Ascending aorta (tissue), 2 donors: ENCODE measurements around the gene SLC31A1. TPM values are rescaled to one million over a fixed set of nuclear protein-coding genes. Genes with fewer than 3 reads are reported as not detected.

Experiments
- DNase-seq, 2 donors: peaks; one replicate each; pipeline ENCODE4 v3.0.0-alpha.2; 2019; ENCODE audit warnings: low spot score in 2 of 2
- H3K27ac ChIP-seq, 2 donors: fragments of 200-600 bp; sonication (generic); one replicate each; pipeline ENCODE4 v1.5.1; 2016 to 2017; ENCODE audit warnings: mild to moderate bottlenecking in 1 of 2
- H3K27me3 ChIP-seq: fragments of 200-600 bp; sonication (generic); one replicate; pipeline ENCODE4 v1.5.1; 2017
- H3K36me3 ChIP-seq, 2 donors: fragments of 200-600 bp; sonication (generic); one replicate each; pipeline ENCODE4 v1.5.1; 2016
- H3K4me1 ChIP-seq, 2 donors: fragments of 200-600 bp; sonication (generic); one replicate each; pipeline ENCODE4 v1.5.1; 2016 to 2017; ENCODE audit warnings: mild to moderate bottlenecking in 1 of 2
- H3K4me3 ChIP-seq, 2 donors: fragments of 200-600 bp; sonication (generic); one replicate each; pipeline ENCODE4 v1.5.1; 2016 to 2017; ENCODE audit warnings: mild to moderate bottlenecking in 1 of 2
- H3K9me3 ChIP-seq, 2 donors: fragments of 200-600 bp; sonication (generic); one replicate each; pipeline ENCODE4 v1.5.1; 2016
- intact Hi-C: fragments of 100-400 bp; cut with DNase I; formaldehyde crosslinking; loops from one replicate; pipeline ENCODE4 v1.15.1; 2023
- total RNA-seq: library from RNA; depleted of rRNA; stranded (reverse); fragments of >200 nt; gene quantifications from one replicate; pipeline ENCODE4 v1.1.0, GENCODE V29; 2016
- TF ChIP-seq, protein P1 (sequence below), 3 experiments: fragments of 200-600 bp in 2 of 3; fragments of 450-650 bp in 1 of 3; sonication (generic) in 2 of 3; IDR thresholded peaks; one replicate each; pipeline ENCODE4 v1.5.1; 2016 to 2019; ENCODE audit warnings: antibody characterized with exemption in 3 of 3, mild to moderate bottlenecking in 1 of 3, moderate library complexity in 1 of 3

SLC31A1 gene
- total RNA-seq, 1 donor from 2014 or later: 3.7 TPM

DNA sequence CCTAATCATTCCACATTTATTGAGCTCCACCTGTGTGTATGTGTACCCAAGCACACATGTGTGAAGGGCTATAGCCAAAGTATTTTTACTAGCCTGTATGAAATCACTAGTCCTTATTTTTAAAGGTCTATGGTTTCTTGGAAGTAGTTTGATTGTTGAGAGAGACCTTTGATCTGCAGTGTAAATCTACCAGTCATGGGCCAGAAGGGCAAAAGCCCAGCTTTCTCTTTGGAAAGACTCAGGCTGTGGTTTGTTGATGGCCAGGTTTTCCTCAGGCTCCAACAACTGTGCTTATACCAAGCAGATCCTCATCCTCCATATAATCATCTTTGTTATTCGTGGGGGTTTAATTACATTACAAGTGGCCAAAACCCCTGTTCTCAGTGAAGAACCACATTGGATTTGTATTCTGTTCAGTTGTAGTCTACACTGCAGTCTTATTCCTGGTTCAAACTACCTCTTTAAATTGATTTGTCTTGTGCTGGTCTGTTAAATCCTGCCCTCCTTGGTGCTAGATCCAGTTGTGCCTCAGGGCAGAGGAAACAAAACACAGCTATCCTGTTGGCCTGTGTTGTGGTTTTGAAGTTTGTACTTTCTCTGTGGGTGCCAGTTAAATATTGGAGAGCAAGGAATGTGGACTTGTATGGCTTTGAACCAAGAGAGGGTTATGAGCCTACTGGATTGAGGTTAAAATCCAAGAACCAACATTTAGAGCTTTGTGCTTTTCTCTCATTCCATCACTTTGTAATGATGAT, 40.8 kb downstream of the SLC31A1 start:
- DNase-seq: no peak
- intact Hi-C loops: no loop called here
- peaks cover 28 to 48% of the 10 kb centered on the region in 2 donors for H3K36me3 ChIP-seq
- TF ChIP-seq, protein P1, sequence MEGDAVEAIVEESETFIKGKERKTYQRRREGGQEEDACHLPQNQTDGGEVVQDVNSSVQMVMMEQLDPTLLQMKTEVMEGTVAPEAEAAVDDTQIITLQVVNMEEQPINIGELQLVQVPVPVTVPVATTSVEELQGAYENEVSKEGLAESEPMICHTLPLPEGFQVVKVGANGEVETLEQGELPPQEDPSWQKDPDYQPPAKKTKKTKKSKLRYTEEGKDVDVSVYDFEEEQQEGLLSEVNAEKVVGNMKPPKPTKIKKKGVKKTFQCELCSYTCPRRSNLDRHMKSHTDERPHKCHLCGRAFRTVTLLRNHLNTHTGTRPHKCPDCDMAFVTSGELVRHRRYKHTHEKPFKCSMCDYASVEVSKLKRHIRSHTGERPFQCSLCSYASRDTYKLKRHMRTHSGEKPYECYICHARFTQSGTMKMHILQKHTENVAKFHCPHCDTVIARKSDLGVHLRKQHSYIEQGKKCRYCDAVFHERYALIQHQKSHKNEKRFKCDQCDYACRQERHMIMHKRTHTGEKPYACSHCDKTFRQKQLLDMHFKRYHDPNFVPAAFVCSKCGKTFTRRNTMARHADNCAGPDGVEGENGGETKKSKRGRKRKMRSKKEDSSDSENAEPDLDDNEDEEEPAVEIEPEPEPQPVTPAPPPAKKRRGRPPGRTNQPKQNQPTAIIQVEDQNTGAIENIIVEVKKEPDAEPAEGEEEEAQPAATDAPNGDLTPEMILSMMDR (IDR thresholded peaks at IDR 0.05): no peak
- H3K9me3 ChIP-seq: no peaks in the 10 kb centered on the region
- no peaks in the 10 kb centered on the region for H3K27me3 ChIP-seq
- no peaks in the 10 kb centered on the region for H3K4me1 ChIP-seq
- H3K4me3 ChIP-seq: no peak overlapping the region
- no peak overlapping the region for H3K27ac ChIP-seq

DNA sequence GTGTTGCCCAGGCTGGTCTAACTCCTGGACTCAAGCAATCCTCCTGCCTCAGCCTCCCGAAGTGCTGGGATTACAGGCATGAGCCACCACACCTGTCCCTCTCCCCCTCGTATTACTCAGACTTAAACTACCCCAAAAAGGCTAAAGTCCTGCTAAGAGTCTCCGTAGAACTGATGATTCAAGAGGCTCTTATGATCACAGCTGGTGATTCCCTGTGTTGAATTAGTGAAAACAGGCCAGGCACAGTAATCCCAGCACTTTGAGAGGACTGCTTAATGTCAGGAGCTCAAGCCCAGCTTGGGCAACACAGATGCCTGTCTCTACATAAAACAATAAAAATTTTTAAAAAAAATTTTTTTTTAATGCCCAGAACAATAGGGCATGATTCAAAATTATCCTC, 44.8 kb downstream of the SLC31A1 start:
- Histone ChIP-seq H3K9me3 (no peaks in the 10 kb centered on the region), H3K36me3 (peaks cover 41 to 51% of the 10 kb centered on the region in 2 donors), H3K27me3 (no peaks in the 10 kb centered on the region), H3K4me1 (no peaks in the 10 kb centered on the region), H3K27ac (no peak overlapping the region), H3K4me3 (no peak overlapping the region)
- intact Hi-C loops: no loop called here
- TF ChIP-seq, protein P1 (IDR thresholded peaks at IDR 0.05): no peak
- DNase-seq: no peak

DNA sequence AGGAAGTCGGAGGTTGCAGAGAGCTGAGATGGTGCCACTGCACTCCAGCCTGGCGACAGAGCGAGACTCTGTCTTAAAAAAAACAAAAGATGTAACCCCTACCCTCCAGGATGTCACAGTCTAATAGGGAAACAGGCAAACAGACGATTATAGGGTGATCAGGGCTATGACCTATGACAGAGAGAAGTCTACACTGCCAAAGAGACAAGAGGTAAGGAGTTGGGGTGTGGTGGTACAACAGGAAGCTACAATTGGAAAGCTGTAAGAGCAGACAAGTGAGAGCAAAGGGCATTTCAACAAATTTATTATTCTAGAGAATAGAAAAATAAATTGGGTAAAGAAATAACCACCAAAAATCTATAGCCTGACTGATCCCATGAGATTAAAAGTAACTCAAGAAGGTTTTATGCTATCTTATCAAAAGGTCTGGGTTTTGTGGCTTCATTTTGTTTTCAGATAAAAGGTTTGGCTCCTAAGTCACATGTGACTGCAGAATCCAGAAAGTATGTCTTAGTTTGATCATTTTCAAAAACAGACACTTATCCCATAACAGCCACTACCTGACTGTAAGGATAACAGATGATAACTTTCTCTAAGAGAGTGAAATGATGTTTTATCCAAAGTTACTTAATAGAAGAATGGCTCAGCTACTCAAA, 46.7 kb downstream of the SLC31A1 start:
- peaks cover 48 to 68% of the 10 kb centered on the region in 2 donors for H3K36me3 ChIP-seq

DNA sequence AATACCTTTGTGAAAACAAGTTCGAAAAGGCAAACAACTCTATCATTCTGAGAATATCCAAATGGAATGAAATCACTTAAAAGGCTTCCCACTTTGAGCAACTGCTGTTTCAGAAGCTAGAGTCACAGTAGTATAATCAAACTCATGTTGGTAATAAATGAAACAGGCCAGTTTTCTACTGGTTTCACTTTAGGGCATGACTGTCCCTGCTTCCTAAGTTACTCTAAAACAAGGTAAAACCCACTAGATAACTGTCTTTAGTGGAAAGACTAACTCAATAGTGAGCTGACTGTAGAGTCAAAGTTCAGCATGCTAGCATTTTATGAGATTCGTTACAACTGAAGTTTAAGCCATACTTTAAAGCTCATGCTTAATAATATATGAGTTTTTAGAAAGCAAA, 48.0 kb downstream of the SLC31A1 start:
- no peak for DNase-seq
- no peaks in the 10 kb centered on the region for H3K27me3 ChIP-seq
- H3K27ac ChIP-seq: no peak overlapping the region
- peaks cover 0 to 2% of the 10 kb centered on the region in 2 donors for H3K4me1 ChIP-seq
- H3K4me3 ChIP-seq: no peak overlapping the region
- no peaks in the 10 kb centered on the region for H3K9me3 ChIP-seq
- intact Hi-C loops: no loop called here
- TF ChIP-seq, protein P1 (IDR thresholded peaks at IDR 0.05): no peak
- peaks cover 51 to 70% of the 10 kb centered on the region in 2 donors for H3K36me3 ChIP-seq

More for the DNA sequence above, 46.7 kb downstream of the SLC31A1 start:
- Histone ChIP-seq H3K4me3 (no peak overlapping the region), H3K27me3 (no peaks in the 10 kb centered on the region), H3K4me1 (no peaks in the 10 kb centered on the region), H3K27ac (no peak overlapping the region), H3K9me3 (no peaks in the 10 kb centered on the region)
- TF ChIP-seq, protein P1 (IDR thresholded peaks at IDR 0.05): no peak
- DNase-seq: no peak
- intact Hi-C loops: no loop called here

DNA sequence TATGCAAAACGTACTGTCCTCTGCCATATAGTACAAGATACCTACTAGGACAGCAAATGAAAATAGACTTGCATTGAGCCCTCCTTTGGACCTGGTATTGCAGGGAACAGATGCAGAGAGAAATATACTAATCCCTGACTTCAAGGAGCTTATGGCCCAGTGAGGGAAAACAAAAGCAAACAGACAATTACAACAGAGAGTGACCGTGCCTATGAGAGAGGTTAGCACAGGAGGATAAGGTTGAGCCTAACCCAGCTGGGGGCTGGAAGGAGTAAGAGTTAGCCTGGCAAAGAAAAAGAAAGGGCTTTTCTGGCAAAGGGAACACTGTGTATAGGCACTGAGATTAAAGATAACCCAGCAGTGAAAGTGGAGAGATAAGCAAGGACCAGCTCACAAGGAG, 48.5 kb downstream of the SLC31A1 start:
- no peak overlapping the region for H3K4me3 ChIP-seq
- peaks cover 51 to 70% of the 10 kb centered on the region in 2 donors for H3K36me3 ChIP-seq
- no peaks in the 10 kb centered on the region for H3K9me3 ChIP-seq
- intact Hi-C loops: no loop called here
- peaks cover 0 to 2% of the 10 kb centered on the region in 2 donors for H3K4me1 ChIP-seq
- no peak for DNase-seq
- no peaks in the 10 kb centered on the region for H3K27me3 ChIP-seq
- TF ChIP-seq, protein P1 (IDR thresholded peaks at IDR 0.05): no peak
- no peak overlapping the region for H3K27ac ChIP-seq
